Osteoblast (primary cell): ENCODE data around the gene CTXN2. TPM values are rescaled to one million over a fixed set of nuclear protein-coding genes. Genes with fewer than 3 reads are reported as not detected.
A peak's percentile ranks its signal among the peaks of the same experiment; 100 is the strongest.

Experiments used
- DNase-seq: peaks from one replicate; pipeline ENCODE4 v3.0.0; 2011; ENCODE audit warnings: low spot score, mixed read lengths; ENCODE audit not compliant: insufficient read length; ENCODE audit errors: missing footprints
- H2AFZ ChIP-seq: 2 replicates; pipeline ENCODE4 v1.6.0; 2011; ENCODE audit warnings: mild to moderate bottlenecking, low read length
- H3K27ac ChIP-seq: 2 replicates; pipeline ENCODE4 v1.5.1; 2011; ENCODE audit warnings: mild to moderate bottlenecking, low read depth, low read length, moderate library complexity
- H3K27me3 ChIP-seq: 2 replicates; pipeline ENCODE4 v1.6.0; 2012; ENCODE audit warnings: mild to moderate bottlenecking, control low read depth, inconsistent platforms, low read length, moderate library complexity; ENCODE audit not compliant: insufficient read depth
- H3K36me3 ChIP-seq: 2 replicates; pipeline ENCODE4 v1.5.1; 2011; ENCODE audit warnings: mild to moderate bottlenecking, low read length, control low read depth, moderate library complexity; ENCODE audit not compliant: insufficient read depth
- H3K4me1 ChIP-seq: 2 replicates; pipeline ENCODE4 v1.5.1; 2011; ENCODE audit warnings: mild to moderate bottlenecking, low read length, control low read depth, moderate library complexity; ENCODE audit not compliant: insufficient read depth
- H3K4me2 ChIP-seq: 2 replicates; pipeline ENCODE4 v1.6.0; 2011; ENCODE audit warnings: mild to moderate bottlenecking, low read length; ENCODE audit not compliant: insufficient read depth
- H3K4me3 ChIP-seq: fragments of 200-600 bp; sonication (generic); 3 replicates; pipeline ENCODE4 v1.5.1; 2012; ENCODE audit warnings: mild to moderate bottlenecking, low read length, inconsistent platforms; ENCODE audit not compliant: insufficient read depth
- H3K79me2 ChIP-seq: 2 replicates; pipeline ENCODE4 v1.6.0; 2012; ENCODE audit warnings: mild to moderate bottlenecking, low read length, control low read depth, inconsistent platforms; ENCODE audit not compliant: insufficient read depth
- H3K9me3 ChIP-seq: 2 replicates; pipeline ENCODE4 v1.5.1; 2011; ENCODE audit warnings: low read depth, low read length, control low read depth
- H4K20me1 ChIP-seq: 2 replicates; pipeline ENCODE4 v1.6.0; 2012; ENCODE audit warnings: mild to moderate bottlenecking, low read length, control low read depth; ENCODE audit not compliant: insufficient read depth
- total RNA-seq: library from RNA; depleted of rRNA; stranded (reverse); fragments of >200 nt; gene quantifications from 2 replicates; pipeline ENCODE4 v1.2.3, GENCODE V29; 2012
- TF ChIP-seq, protein P1 (sequence below): IDR thresholded peaks from 2 replicates; pipeline ENCODE4 v1.5.1; 2011; ENCODE audit warnings: mild to moderate bottlenecking, low read depth, low read length, moderate library complexity; ENCODE audit errors: extremely low read depth

Gene CTXN2
- total RNA-seq, 1 donor: not detected

DNA sequence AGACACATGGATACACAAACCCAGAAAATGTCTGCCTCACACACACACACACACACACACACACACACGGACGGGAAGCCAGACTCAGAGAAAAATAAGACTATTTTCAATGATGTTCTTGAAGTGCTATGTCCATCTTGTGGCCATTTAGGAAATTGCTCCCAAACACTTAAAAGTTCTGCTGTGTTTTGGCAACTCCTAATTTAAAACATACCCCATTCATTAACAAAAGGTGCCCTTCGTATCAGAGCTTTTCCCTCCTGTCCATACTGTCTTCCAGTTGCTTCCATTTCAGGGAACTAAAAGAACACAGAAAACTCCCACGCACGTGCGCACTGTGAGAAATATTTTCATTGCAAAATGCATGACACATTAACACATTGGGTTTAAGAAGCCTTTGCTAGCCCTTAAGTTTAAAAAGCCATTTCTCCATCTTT lies 59.2 kb downstream of the CTXN2 start:
- no peaks in the 10 kb centered on the region for H3K4me1 ChIP-seq
- DNase-seq: peak; percentile 71
- H3K79me2 ChIP-seq: no peaks in the 10 kb centered on the region
- H3K4me2 ChIP-seq: no peak overlapping the region
- no peak overlapping the region for H3K4me3 ChIP-seq
- no peaks in the 10 kb centered on the region for H3K36me3 ChIP-seq
- no peaks in the 10 kb centered on the region for H3K27me3 ChIP-seq
- H2AFZ ChIP-seq: no peak overlapping the region
- H4K20me1 ChIP-seq: no peaks in the 10 kb centered on the region
- no peaks in the 10 kb centered on the region for H3K9me3 ChIP-seq
- H3K27ac ChIP-seq: no peak overlapping the region
- TF ChIP-seq, protein P1, sequence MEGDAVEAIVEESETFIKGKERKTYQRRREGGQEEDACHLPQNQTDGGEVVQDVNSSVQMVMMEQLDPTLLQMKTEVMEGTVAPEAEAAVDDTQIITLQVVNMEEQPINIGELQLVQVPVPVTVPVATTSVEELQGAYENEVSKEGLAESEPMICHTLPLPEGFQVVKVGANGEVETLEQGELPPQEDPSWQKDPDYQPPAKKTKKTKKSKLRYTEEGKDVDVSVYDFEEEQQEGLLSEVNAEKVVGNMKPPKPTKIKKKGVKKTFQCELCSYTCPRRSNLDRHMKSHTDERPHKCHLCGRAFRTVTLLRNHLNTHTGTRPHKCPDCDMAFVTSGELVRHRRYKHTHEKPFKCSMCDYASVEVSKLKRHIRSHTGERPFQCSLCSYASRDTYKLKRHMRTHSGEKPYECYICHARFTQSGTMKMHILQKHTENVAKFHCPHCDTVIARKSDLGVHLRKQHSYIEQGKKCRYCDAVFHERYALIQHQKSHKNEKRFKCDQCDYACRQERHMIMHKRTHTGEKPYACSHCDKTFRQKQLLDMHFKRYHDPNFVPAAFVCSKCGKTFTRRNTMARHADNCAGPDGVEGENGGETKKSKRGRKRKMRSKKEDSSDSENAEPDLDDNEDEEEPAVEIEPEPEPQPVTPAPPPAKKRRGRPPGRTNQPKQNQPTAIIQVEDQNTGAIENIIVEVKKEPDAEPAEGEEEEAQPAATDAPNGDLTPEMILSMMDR: peak; percentile 67

DNA sequence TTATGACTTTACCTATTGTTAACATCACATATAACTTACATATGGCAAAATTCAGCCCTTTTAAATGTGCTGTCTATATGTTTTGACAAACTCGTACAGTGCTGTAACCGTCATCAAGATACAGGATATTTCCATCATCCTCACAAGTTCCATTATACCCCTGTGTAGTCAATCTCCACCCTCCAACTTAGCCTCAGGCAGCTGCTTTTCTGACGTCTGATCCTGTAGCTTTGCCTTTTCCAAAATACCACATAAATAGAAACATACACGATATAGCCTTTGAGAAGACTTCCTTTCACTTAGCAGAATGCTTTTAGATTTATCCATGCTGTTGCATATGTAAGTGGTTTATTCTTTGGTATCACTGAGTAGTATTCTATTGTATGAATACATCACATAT lies 61.7 kb downstream of the CTXN2 start:
- Histone ChIP-seq H3K27ac (no peak overlapping the region), H3K4me2 (no peak overlapping the region), H3K4me1 (no peaks in the 10 kb centered on the region), H3K27me3 (no peaks in the 10 kb centered on the region), H3K36me3 (no peaks in the 10 kb centered on the region), H3K79me2 (no peaks in the 10 kb centered on the region), H3K4me3 (no peak overlapping the region), H2AFZ (no peak overlapping the region), H4K20me1 (no peaks in the 10 kb centered on the region), H3K9me3 (no peaks in the 10 kb centered on the region)
- DNase-seq: no peak
- TF ChIP-seq, protein P1: no peak

Other genes with a start within 250 kb of the CTXN2 start
- gene SLC24A5, start 70.7 kb upstream of the CTXN2 start, total RNA-seq: not detected in 2 replicates
- gene MYEF2, start 13.4 kb upstream of the CTXN2 start, total RNA-seq: 0.88 and 1.1 TPM in 2 replicates
- gene SLC12A1, start 14.6 kb downstream of the CTXN2 start, total RNA-seq: not detected in 2 replicates
- 43.6 and 49.2 TPM in 2 replicates for gene DUT, start 139.8 kb downstream of the CTXN2 start, total RNA-seq